B cell (primary cell): ENCODE data around the gene GBP7. TPM values are rescaled to one million over a fixed set of nuclear protein-coding genes. Genes with fewer than 3 reads are reported as not detected.
"Not testable (repeated sequence)": the region's sequence is repeated elsewhere in the genome, so short reads cannot be mapped to it uniquely, and the experiment has no call there.

ENCODE experiments used
- ATAC-seq: fragments of 200-7000 bp; cut with Tn5 transposase; one replicate; pipeline ENCODE4 v1.10.0; 2021; ENCODE audit warnings: low read depth, mild to moderate bottlenecking, moderate number of reproducible peaks, moderate library complexity
- CTCF ChIA-PET: fragments of 350-600 bp; sonication (Branson Sonifier 250); formaldehyde crosslinking; loops from one replicate; lab custom pipeline; 2021; ENCODE audit warnings: antibody characterized with exemption, inconsistent platforms; lab: Charles Lee
- POLR2A ChIA-PET: fragments of 350-600 bp; sonication (Branson Sonifier 250); formaldehyde crosslinking; loops from one replicate; lab custom pipeline; 2021; ENCODE audit warnings: antibody characterized with exemption; lab: Charles Lee
- DNase-seq: peaks from one replicate; pipeline ENCODE4 v3.0.0; 2013
- H2AFZ ChIP-seq: 2 replicates; pipeline ENCODE4 v1.6.1; 2012; ENCODE audit warnings: mild to moderate bottlenecking, low read depth, low read length; ENCODE audit not compliant: insufficient read depth, poor library complexity, severe bottlenecking
- H3K27ac ChIP-seq, 2 donors: 1 replicate in 1 of 2; 2 replicates in 1 of 2; pipeline ENCODE4 v1.5.1; 2012 to 2013; ENCODE audit warnings: low read length in 2 of 2, mild to moderate bottlenecking in 2 of 2, moderate library complexity in 1 of 2
- H3K27me3 ChIP-seq, 4 experiments: fragments of 200-600 bp in 1 of 4; sonication (generic) in 1 of 4; replicated peaks in 1 of 4; 1 replicate in 2 of 4; 2 replicates in 2 of 4; pipeline versions ENCODE4 v1.6.1 to v1.7.0; 2013 to 2016; ENCODE audit warnings: low read length in 3 of 4, mild to moderate bottlenecking in 2 of 4, mixed read lengths in 1 of 4, moderate library complexity in 1 of 4; ENCODE audit not compliant: insufficient read depth in 4 of 4, control insufficient read depth in 3 of 4; ENCODE audit errors: control extremely low read depth in 1 of 4
- H3K36me3 ChIP-seq, 2 experiments: replicated peaks in 1 of 2; 1 replicate in 1 of 2; 2 replicates in 1 of 2; pipeline versions ENCODE4 v1.6.1 to v1.7.1; 2013; ENCODE audit warnings: low read length in 1 of 2; ENCODE audit not compliant: insufficient read depth in 2 of 2, control insufficient read depth in 1 of 2; ENCODE audit errors: control extremely low read depth in 1 of 2, extremely low read depth in 1 of 2
- H3K4me1 ChIP-seq, 2 donors: fragments of 200-600 bp in 1 of 2; sonication (generic) in 1 of 2; 1 replicate in 1 of 2; 2 replicates in 1 of 2; pipeline versions ENCODE4 v1.5.1 to v1.6.1; 2013 to 2017; ENCODE audit warnings: low read length in 2 of 2; ENCODE audit not compliant: control insufficient read depth in 2 of 2, insufficient read depth in 2 of 2
- H3K4me2 ChIP-seq: replicated peaks from 2 replicates; pipeline ENCODE3; 2012; ENCODE audit warnings: mild to moderate bottlenecking, low read depth, low read length; ENCODE audit not compliant: poor library complexity, severe bottlenecking
- H3K4me3 ChIP-seq, 5 experiments: fragments of 200-600 bp in 1 of 5; sonication (generic) in 1 of 5; 1 replicate in 3 of 5; 2 replicates in 2 of 5; pipeline versions ENCODE4 v1.5.1 to v1.7.0; 2011 to 2016; ENCODE audit warnings: low read length in 4 of 5, mild to moderate bottlenecking in 4 of 5, low read depth in 2 of 5, control low read depth in 1 of 5, moderate library complexity in 1 of 5; ENCODE audit not compliant: insufficient read depth in 1 of 5; ENCODE audit errors: control extremely low read depth in 1 of 5, extremely low read depth in 1 of 5
- H3K79me2 ChIP-seq: fragments of 200-600 bp; sonication (generic); one replicate; pipeline ENCODE4 v1.6.0; 2016; ENCODE audit warnings: low read length; ENCODE audit not compliant: control insufficient read depth, insufficient read depth
- H3K9ac ChIP-seq: fragments of 200-600 bp; sonication (generic); 2 replicates; pipeline ENCODE4 v1.6.1; 2017; ENCODE audit warnings: mild to moderate bottlenecking, low read length, moderate library complexity
- H3K9me3 ChIP-seq, 3 donors: one replicate each; pipeline versions ENCODE4 v1.6.1 to v1.7.1; 2013; ENCODE audit warnings: low read length in 2 of 3; ENCODE audit not compliant: control insufficient read depth in 2 of 3, insufficient read depth in 1 of 3; ENCODE audit errors: control extremely low read depth in 1 of 3
- H4K20me1 ChIP-seq: 2 replicates; pipeline ENCODE4 v1.6.0; 2012; ENCODE audit warnings: mild to moderate bottlenecking, low read length; ENCODE audit not compliant: insufficient read depth, control insufficient read depth, poor library complexity, severe bottlenecking
- H3K27ac Mint-ChIP-seq: one replicate; pipeline ENCODE4 v1.8.0; 2021; ENCODE audit warnings: mixed read lengths
- H3K27me3 Mint-ChIP-seq: one replicate; pipeline ENCODE4 v1.8.0; 2021; ENCODE audit warnings: mixed read lengths
- H3K4me1 Mint-ChIP-seq: one replicate; pipeline ENCODE4 v1.8.0; 2021; ENCODE audit warnings: mixed read lengths
- H3K4me3 Mint-ChIP-seq: one replicate; pipeline ENCODE4 v1.8.0; 2021; ENCODE audit warnings: mixed read lengths
- H3K9me3 Mint-ChIP-seq: one replicate; pipeline ENCODE4 v1.8.0; 2022; ENCODE audit warnings: mixed read lengths; ENCODE audit not compliant: insufficient read depth
- CTCF ChIP-seq: fragments of 200-600 bp; IDR thresholded peaks from one replicate; pipeline ENCODE4 v1.8.0; 2022; ENCODE audit warnings: antibody characterized with exemption, mild to moderate bottlenecking
- EZH2 ChIP-seq: IDR thresholded peaks from 2 replicates; pipeline ENCODE4 v1.6.1; 2012; ENCODE audit warnings: borderline replicate concordance, low read depth, mild to moderate bottlenecking, moderate library complexity, low read length; ENCODE audit not compliant: insufficient read depth, poor library complexity, severe bottlenecking
- WGBS: methylation state at CpG from one replicate; pipeline ENCODE4 v1.1.5; 2013; ENCODE audit warnings: missing lambda C conversion rate; ENCODE audit not compliant: insufficient coverage; 5-methylcytosine and 5-hydroxymethylcytosine counted together
- intact Hi-C: fragments of 100-400 bp; cut with micrococcal nuclease; formaldehyde crosslinking; loops from one replicate; pipeline ENCODE4 v1.10.0; 2022
- polyA plus RNA-seq: library from polyadenylated mRNA; depleted of rRNA; stranded (reverse); fragments of >200 nt; gene quantifications from 2 replicates; pipeline ENCODE4 v1.2.3, GENCODE V29; 2012
- total RNA-seq, 2 donors: library from RNA; stranded (reverse); fragments of 120-200 nt in 1 of 2; gene quantifications; 1 replicate in 1 of 2; 2 replicates in 1 of 2; pipeline versions ENCODE4 v1.2.3 to v1.2.4, GENCODE V29; 2013 to 2022

The GBP7 gene
- total and polyA plus RNA-seq, 2 donors (not counting 1 experiment from before 2014, with no cell fraction given), result not detected

DNA sequence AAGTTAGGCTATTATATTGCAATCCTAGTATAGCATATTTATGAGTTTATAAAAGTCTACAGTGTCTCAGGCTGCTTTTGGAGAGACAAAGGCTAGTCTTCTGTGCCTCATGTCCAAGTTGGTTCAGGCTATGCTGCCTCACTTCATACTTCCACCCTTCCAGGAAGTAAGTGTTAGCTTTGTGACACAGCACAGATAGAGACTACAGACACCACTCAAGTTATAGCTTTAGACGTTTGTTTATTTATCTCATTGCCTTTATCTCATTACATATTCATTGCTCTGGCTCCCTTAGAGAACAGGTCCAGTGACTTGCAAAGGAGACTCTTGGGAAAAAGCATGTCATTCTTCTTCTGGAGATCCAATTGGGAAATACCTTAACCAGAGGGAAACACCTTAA, 45.5 kb upstream of the GBP7 start:
- H3K27me3 ChIP-seq, result no peaks in the 10 kb centered on the region
- WGBS, result 100% methylated on average over 1 of the region's 1 CpG
- H3K27ac ChIP-seq, result no peak overlapping the region
- H3K4me1 Mint-ChIP-seq, result no peaks in the 10 kb centered on the region
- H4K20me1 ChIP-seq, result no peaks in the 10 kb centered on the region
- H3K27me3 Mint-ChIP-seq, result no peaks in the 10 kb centered on the region
- DNase-seq (no peak), ATAC-seq (no peak)
- H3K4me3 ChIP-seq, result no peak overlapping the region
- peaks cover 8% of the 10 kb centered on the region for H3K9me3 Mint-ChIP-seq
- no peak overlapping the region for H3K4me2 ChIP-seq
- no peak overlapping the region for H3K27ac Mint-ChIP-seq
- no peaks in the 10 kb centered on the region for H3K4me1 ChIP-seq
- ChIA-PET POLR2A (no interaction called here), CTCF (interaction anchor here (1.2 kb wide), 1 partner anchor 8 kb away, joined by 4 read pairs; no protein-coding TSS in a partner anchor)
- H3K79me2 ChIP-seq, result no peaks in the 10 kb centered on the region
- intact Hi-C loops, result loop anchor here (5.0 kb wide), 1 partner anchor 41 kb away; no protein-coding TSS in a partner anchor
- no peak overlapping the region for H3K9ac ChIP-seq
- H3K36me3 ChIP-seq, result no peaks in the 10 kb centered on the region
- no peak overlapping the region for H2AFZ ChIP-seq
- no peak for TF ChIP-seq CTCF
- no peak for TF ChIP-seq EZH2
- no peak overlapping the region for H3K4me3 Mint-ChIP-seq
- H3K9me3 ChIP-seq, result peaks cover 0 to 5% (median 4%) of the 10 kb centered on the region in 3 donors

GRCh38 chr1:89219851-89220250, 44.0 kb upstream of the GBP7 start:
- H3K79me2 ChIP-seq, POLR2A ChIA-PET, H2AFZ ChIP-seq, H3K27ac ChIP-seq, H3K9ac ChIP-seq, H3K4me2 ChIP-seq, H3K27ac Mint-ChIP-seq, H3K36me3 ChIP-seq, H3K9me3 Mint-ChIP-seq, H3K4me1 ChIP-seq, H3K9me3 ChIP-seq, ATAC-seq, H3K4me1 Mint-ChIP-seq, H3K4me3 Mint-ChIP-seq, DNase-seq, H3K27me3 ChIP-seq, H3K27me3 Mint-ChIP-seq, H3K4me3 ChIP-seq, CTCF ChIA-PET, H4K20me1 ChIP-seq: not testable (repeated sequence)
- intact Hi-C loops, result loop anchor here (5.0 kb wide), 1 partner anchor 42 kb away; no protein-coding TSS in a partner anchor

GRCh38 chr1:89218941-89219340, 43.1 kb upstream of the GBP7 start:
- WGBS, result 95% methylated on average over 2 of the region's 3 CpGs
- H3K9me3 Mint-ChIP-seq, H2AFZ ChIP-seq, POLR2A ChIA-PET, H4K20me1 ChIP-seq, H3K27me3 Mint-ChIP-seq, H3K4me3 Mint-ChIP-seq, H3K4me2 ChIP-seq, H3K4me3 ChIP-seq, intact Hi-C loops, DNase-seq, ATAC-seq, CTCF ChIA-PET, H3K9ac ChIP-seq, H3K9me3 ChIP-seq, H3K4me1 ChIP-seq, H3K79me2 ChIP-seq, H3K27me3 ChIP-seq, H3K27ac Mint-ChIP-seq, H3K4me1 Mint-ChIP-seq, H3K36me3 ChIP-seq, H3K27ac ChIP-seq: not testable (repeated sequence)
